Naive thymus-derived CD8-positive, alpha-beta T cell (primary cell): ENCODE results near the gene COL15A1. TPM values are rescaled to one million over a fixed set of nuclear protein-coding genes. Genes with fewer than 3 reads are reported as not detected.

ENCODE experiments used
- ATAC-seq, 2 donors: fragments of 150-1000 bp; cut with Tn5 transposase in 1 of 2; sonication (Bioruptor Pico), chemical (Tn5 transposase) in 1 of 2; 1 replicate in 1 of 2; 2 replicates in 1 of 2; pipeline ENCODE4 v1.10.0; 2021; ENCODE audit warnings: mild to moderate bottlenecking in 2 of 2, moderate library complexity in 2 of 2
- POLR2A ChIA-PET: fragments of 350-600 bp; sonication (Branson Sonifier 250); formaldehyde crosslinking; loops from one replicate; lab custom pipeline; 2021; ENCODE audit warnings: antibody characterized with exemption; lab: Charles Lee
- DNase-seq, 10 donors: peaks; one replicate each; pipeline versions ENCODE4 v3.0.0 to v3.0.0-alpha.2; 2020 to 2022
- H3K27ac Mint-ChIP-seq, 10 donors: one replicate each; pipeline ENCODE4 v1.8.0; 2020 to 2022; ENCODE audit warnings: mild to moderate bottlenecking in 10 of 10, mixed read lengths in 10 of 10, moderate library complexity in 4 of 10, inconsistent platforms in 1 of 10
- H3K27me3 Mint-ChIP-seq, 5 donors: one replicate each; pipeline ENCODE4 v1.8.0; 2021 to 2022; ENCODE audit warnings: mixed read lengths in 5 of 5
- H3K36me3 Mint-ChIP-seq, 3 donors: one replicate each; pipeline ENCODE4 v1.8.0; 2020 to 2022; ENCODE audit warnings: mixed read lengths in 3 of 3, mild to moderate bottlenecking in 2 of 3, inconsistent platforms in 1 of 3
- H3K4me1 Mint-ChIP-seq, 4 donors: one replicate each; pipeline ENCODE4 v1.8.0; 2021 to 2022; ENCODE audit warnings: mixed read lengths in 4 of 4
- H3K4me3 Mint-ChIP-seq, 10 donors: one replicate each; pipeline ENCODE4 v1.8.0; 2020 to 2022; ENCODE audit warnings: mild to moderate bottlenecking in 10 of 10, mixed read lengths in 10 of 10, moderate library complexity in 6 of 10, inconsistent platforms in 1 of 10
- H3K9me3 Mint-ChIP-seq, 9 donors: one replicate each; pipeline ENCODE4 v1.8.0; 2020 to 2022; ENCODE audit warnings: mixed read lengths in 9 of 9, mild to moderate bottlenecking in 3 of 9, inconsistent platforms in 1 of 9, moderate library complexity in 1 of 9
- polyA plus RNA-seq, 3 donors: library from polyadenylated mRNA; unstranded; fragments of 300-500 nt; fragmentation: Illumina TruSeq; gene quantifications; one replicate each; pipeline ENCODE4 v1.2.3, GENCODE V29; 2021
- total RNA-seq, 8 experiments: library from RNA in 2 of 8; stranded (reverse) in 2 of 8; gene quantifications; one replicate each; pipeline ENCODE4 v1.2.3 and lab custom pipeline; 2021 to 2026

Gene COL15A1
- total and polyA plus RNA-seq, 5 experiments from 2014 or later: not detected

DNA sequence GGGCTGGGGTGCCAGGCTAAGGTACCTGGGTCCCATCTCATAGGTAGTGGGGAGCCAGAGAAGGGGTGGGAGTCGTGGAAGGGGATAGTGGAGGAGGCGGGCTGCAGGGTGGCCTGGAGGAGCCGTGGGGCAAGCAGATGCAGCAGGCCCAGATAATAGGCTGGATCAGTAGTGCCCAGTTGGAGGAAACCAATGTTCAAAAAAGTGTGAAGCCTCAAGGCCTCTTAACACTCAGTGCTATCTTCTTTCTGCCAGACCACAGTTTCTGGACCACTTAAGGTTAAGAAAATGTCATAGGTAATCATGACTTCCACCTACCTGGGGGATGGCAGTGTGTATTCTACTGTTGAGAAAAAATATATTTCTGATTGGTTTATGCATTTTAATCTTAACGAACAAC is 97.9 kb downstream of the COL15A1 start:
- peak overlapping the region in 1 of 10 donors; percentile 51 for H3K4me3 Mint-ChIP-seq
- no peak for ATAC-seq

DNA sequence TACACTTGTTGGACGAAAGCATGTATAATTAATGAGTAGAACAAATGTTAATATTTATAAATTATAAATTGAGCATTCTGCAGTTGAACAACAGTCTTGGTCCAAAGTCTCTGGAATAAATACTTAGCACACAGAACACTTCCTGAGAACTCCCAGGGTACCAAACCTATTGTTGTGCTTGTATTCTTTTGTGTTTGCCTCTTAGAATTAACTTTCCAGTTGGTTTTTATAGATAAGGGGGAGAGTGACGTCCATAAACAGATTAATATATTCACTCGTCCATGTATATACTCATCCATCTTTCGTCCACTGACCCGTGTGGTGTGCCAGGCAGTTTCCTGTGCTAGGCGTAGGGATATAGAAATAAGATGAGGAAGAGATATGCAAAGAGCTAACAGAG is 98.9 kb downstream of the COL15A1 start:
- peaks cover 22 to 37% (median 29%) of the 10 kb centered on the region in 4 donors for H3K4me1 Mint-ChIP-seq
- peaks cover 0 to 19% (median 11%) of the 10 kb centered on the region in 3 donors for H3K36me3 Mint-ChIP-seq
- no peak overlapping the region for H3K27ac Mint-ChIP-seq

More for the DNA sequence above, 97.9 kb downstream of the COL15A1 start:
- Mint-ChIP-seq H3K27me3 (no peaks in the 10 kb centered on the region), H3K36me3 (peaks cover 0 to 19% (median 11%) of the 10 kb centered on the region in 3 donors), H3K27ac (peak overlapping the region in 3 of 10 donors; percentile 5 to 80 (median 31)), H3K4me1 (peaks cover 20 to 32% (median 24%) of the 10 kb centered on the region in 4 donors), H3K9me3 (peaks cover 3 to 17% (median 6%) of the 10 kb centered on the region in 9 donors)
- no peak for DNase-seq
- POLR2A ChIA-PET: no interaction called here

DNA sequence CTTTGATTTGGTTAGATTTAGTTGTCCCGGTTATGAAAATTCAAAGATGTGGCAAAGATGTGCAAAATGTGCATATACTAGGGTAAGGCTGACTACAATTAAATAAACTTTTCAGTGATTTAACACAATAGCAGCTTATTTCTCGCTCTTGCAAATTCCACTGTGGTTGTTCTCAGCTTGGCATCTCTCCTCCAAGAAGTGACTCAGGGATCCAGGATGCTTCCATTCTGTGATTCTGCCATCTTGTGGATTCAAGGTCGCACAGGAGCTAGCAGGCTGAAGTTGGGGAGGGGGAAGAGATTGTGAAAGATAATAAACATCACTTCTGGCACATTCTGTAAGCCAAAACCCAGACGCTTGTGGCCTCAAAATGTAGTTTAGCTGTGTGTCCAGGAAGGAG is 101.1 kb downstream of the COL15A1 start:
- POLR2A ChIA-PET: interaction anchor here (0.8 to 2.2 kb wide), 2 partner anchors 10 to 13 kb away, joined by 3 to 5 read pairs; no protein-coding TSS in a partner anchor
- H3K9me3 Mint-ChIP-seq: peaks cover 3 to 17% (median 6%) of the 10 kb centered on the region in 9 donors
- H3K4me1 Mint-ChIP-seq: peaks cover 25 to 47% (median 37%) of the 10 kb centered on the region in 4 donors
- H3K4me3 Mint-ChIP-seq: no peak overlapping the region
- H3K27me3 Mint-ChIP-seq: no peaks in the 10 kb centered on the region
- ATAC-seq (no peak), DNase-seq (no peak)
- H3K27ac Mint-ChIP-seq: no peak overlapping the region
- peaks cover 0 to 19% (median 11%) of the 10 kb centered on the region in 3 donors for H3K36me3 Mint-ChIP-seq

More for the DNA sequence above, 98.9 kb downstream of the COL15A1 start:
- no peak for DNase-seq
- Mint-ChIP-seq H3K9me3 (peaks cover 3 to 17% (median 6%) of the 10 kb centered on the region in 9 donors), H3K4me3 (no peak overlapping the region), H3K27me3 (no peaks in the 10 kb centered on the region)
- no peak for ATAC-seq
- POLR2A ChIA-PET: interaction anchor here (1.0 kb wide), 1 partner anchor 59 kb away, joined by 4 read pairs; no protein-coding TSS in a partner anchor

DNA sequence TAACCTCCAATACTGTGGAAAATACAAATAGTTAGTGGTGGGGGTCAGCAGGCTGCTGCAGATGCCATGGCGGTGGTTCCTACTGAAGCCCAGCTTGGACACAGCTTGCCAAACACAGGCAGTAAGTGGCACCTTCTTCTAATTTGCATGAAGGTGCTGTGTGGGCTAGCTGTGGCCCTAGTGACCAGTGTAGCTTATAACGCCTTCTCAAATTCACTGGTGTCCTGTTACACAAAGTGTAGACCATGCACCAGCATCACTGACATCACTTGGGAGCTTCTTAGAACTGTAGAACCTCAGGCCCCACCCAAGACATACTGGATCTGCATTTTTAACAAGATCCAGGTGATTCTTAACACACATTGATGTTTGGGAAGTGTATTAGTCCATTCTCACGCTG is 102.4 kb downstream of the COL15A1 start:
- DNase-seq (no peak), ATAC-seq (no peak)
- H3K27ac Mint-ChIP-seq: no peak overlapping the region
- H3K4me3 Mint-ChIP-seq: no peak overlapping the region
- no peaks in the 10 kb centered on the region for H3K27me3 Mint-ChIP-seq
- peaks cover 3 to 17% (median 6%) of the 10 kb centered on the region in 9 donors for H3K9me3 Mint-ChIP-seq
- POLR2A ChIA-PET: interaction anchor here (2.2 kb wide), 1 partner anchor 12 kb away, joined by 5 read pairs; no protein-coding TSS in a partner anchor
- peaks cover 22 to 43% (median 37%) of the 10 kb centered on the region in 4 donors for H3K4me1 Mint-ChIP-seq
- H3K36me3 Mint-ChIP-seq: peaks cover 0 to 19% (median 11%) of the 10 kb centered on the region in 3 donors

- DNase-seq (no peak), ATAC-seq (no peak)
- no peaks in the 10 kb centered on the region for H3K27me3 Mint-ChIP-seq
- no peak overlapping the region for H3K4me3 Mint-ChIP-seq
- no peak overlapping the region for H3K27ac Mint-ChIP-seq
- peaks cover 3 to 17% (median 6%) of the 10 kb centered on the region in 9 donors for H3K9me3 Mint-ChIP-seq
- POLR2A ChIA-PET: interaction anchor here (2.2 kb wide), 1 partner anchor 11 kb away, joined by 5 read pairs; no protein-coding TSS in a partner anchor
- H3K36me3 Mint-ChIP-seq: peaks cover 0 to 19% (median 11%) of the 10 kb centered on the region in 3 donors
- H3K4me1 Mint-ChIP-seq: peaks cover 17 to 41% (median 32%) of the 10 kb centered on the region in 4 donors
These were observed 102.9 kb downstream of the COL15A1 start for GRCh38 chr9:99046542-99047071.

DNA sequence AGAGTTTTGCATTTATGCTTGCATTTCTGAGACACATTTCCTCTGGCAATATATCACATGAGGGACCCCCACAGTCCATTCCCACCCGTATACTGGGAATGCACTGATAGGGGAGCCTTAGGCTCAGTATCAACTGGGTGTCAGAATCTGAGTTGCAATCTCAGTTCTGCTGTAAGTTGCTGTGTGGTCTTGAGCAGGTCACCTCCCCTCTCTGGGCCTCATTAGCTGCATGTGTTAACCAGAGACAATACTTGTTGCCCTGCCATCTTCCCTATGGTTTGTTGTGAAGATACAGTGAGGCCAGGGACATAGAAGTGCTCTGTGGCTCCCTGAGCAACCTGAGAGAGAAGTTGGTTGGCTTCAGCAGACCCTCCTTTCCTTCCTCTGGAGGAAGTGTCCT is 105.5 kb downstream of the COL15A1 start:
- Mint-ChIP-seq H3K4me1 (peaks cover 19 to 67% (median 54%) of the 10 kb centered on the region in 4 donors), H3K36me3 (peaks cover 0 to 14% (median 7%) of the 10 kb centered on the region in 3 donors), H3K4me3 (no peak overlapping the region), H3K27ac (peak overlapping the region in 2 of 10 donors; percentile 29 to 48), H3K9me3 (peaks cover under 1 to 11% (median 4%) of the 10 kb centered on the region in 9 donors), H3K27me3 (no peaks in the 10 kb centered on the region)
- ATAC-seq (no peak), DNase-seq (no peak)
- POLR2A ChIA-PET: interaction anchor here (1.6 kb wide), 1 partner anchor 10 kb away, joined by 5 read pairs; no protein-coding TSS in a partner anchor

GRCh38 chr9:99049641-99050040 is 105.9 kb downstream of the COL15A1 start:
- POLR2A ChIA-PET: interaction anchor here (1.6 kb wide), 1 partner anchor 10 kb away, joined by 5 read pairs; no protein-coding TSS in a partner anchor
- H3K36me3 Mint-ChIP-seq: peaks cover 0 to 10% (median 5%) of the 10 kb centered on the region in 3 donors
- peaks cover 0 to 7% (median 2%) of the 10 kb centered on the region in 9 donors for H3K9me3 Mint-ChIP-seq
- ATAC-seq (no peak), DNase-seq (no peak)
- no peak overlapping the region for H3K27ac Mint-ChIP-seq
- H3K4me3 Mint-ChIP-seq: no peak overlapping the region
- H3K4me1 Mint-ChIP-seq: peaks cover 19 to 70% (median 57%) of the 10 kb centered on the region in 4 donors
- no peaks in the 10 kb centered on the region for H3K27me3 Mint-ChIP-seq

DNA sequence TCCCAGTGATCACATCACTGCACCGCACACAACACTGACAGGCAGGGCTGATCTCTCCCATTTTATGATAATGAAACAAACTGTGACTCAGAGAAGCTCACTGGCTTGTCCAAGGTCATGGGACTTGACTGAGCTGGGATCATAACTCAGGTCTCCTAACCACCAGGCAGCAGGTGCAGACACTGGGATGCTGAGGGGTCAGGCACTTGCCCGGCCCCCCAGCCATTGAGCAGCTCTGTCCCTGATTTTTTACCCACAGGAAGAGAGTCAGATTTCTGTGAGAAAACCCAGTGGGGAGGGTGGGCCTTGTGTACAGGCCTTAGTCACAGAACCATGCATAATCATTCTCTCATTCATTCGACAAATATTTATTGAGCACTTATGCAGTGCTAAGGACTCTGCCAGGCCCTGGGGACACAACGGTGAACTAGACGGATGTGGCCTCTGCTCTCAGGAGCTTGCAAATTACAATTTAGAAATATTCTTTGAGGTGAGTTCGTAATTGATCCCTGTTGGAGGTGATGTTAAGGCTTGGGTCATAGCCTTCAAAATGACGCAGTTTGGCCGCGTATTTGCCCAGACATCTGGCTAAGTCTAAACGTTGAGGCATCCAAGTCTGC is 106.7 kb downstream of the COL15A1 start:
- Mint-ChIP-seq H3K27ac (peak overlapping the region in 1 of 10 donors; percentile 14), H3K9me3 (peaks cover 0 to 2% (median 0%) of the 10 kb centered on the region in 9 donors), H3K27me3 (peaks cover 0 to 1% (median 0%) of the 10 kb centered on the region in 5 donors), H3K4me1 (peaks cover 20 to 75% (median 61%) of the 10 kb centered on the region in 4 donors), H3K4me3 (no peak overlapping the region), H3K36me3 (peaks cover 0 to 2% (median under 1%) of the 10 kb centered on the region in 3 donors)
- ATAC-seq: no peak
- no peak for DNase-seq
- POLR2A ChIA-PET: interaction anchor here (1.6 kb wide), 1 partner anchor 9 kb away, joined by 5 read pairs; no protein-coding TSS in a partner anchor

DNA sequence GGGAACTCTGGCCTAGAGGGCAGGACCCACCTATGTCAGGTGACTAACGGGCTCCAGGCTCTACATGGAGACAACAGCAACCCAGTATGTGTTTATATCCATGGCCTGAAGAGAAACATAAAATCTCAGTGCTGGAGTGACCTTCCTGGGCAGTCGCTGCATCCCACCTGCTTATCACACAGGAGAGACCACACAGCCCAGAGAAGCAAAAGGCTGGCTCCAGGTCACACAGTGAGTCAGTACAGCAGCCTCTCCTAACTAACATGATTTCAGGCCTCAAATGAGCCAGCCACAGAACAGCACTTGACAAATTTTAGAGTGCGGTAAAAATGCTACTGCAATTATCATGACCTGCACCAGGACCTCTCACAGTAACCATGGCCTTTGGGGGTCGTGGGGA is 107.2 kb downstream of the COL15A1 start:
- Mint-ChIP-seq H3K27ac (peak overlapping the region in 2 of 10 donors; percentile 25 to 50), H3K27me3 (peaks cover 0 to 4% (median 0%) of the 10 kb centered on the region in 5 donors), H3K4me1 (peaks cover 22 to 79% (median 64%) of the 10 kb centered on the region in 4 donors), H3K9me3 (no peaks in the 10 kb centered on the region), H3K36me3 (no peaks in the 10 kb centered on the region), H3K4me3 (no peak overlapping the region)
- DNase-seq: no peak
- POLR2A ChIA-PET: no interaction called here
- no peak for ATAC-seq

GRCh38 chr9:99051406-99051805 is 107.7 kb downstream of the COL15A1 start:
- peaks cover 20 to 79% (median 67%) of the 10 kb centered on the region in 4 donors for H3K4me1 Mint-ChIP-seq
- no peaks in the 10 kb centered on the region for H3K36me3 Mint-ChIP-seq
- no peaks in the 10 kb centered on the region for H3K9me3 Mint-ChIP-seq
- DNase-seq (no peak), ATAC-seq (no peak)
- H3K27me3 Mint-ChIP-seq: peaks cover 0 to 4% (median 0%) of the 10 kb centered on the region in 5 donors
- POLR2A ChIA-PET: no interaction called here
- H3K27ac Mint-ChIP-seq: no peak overlapping the region
- no peak overlapping the region for H3K4me3 Mint-ChIP-seq

DNA sequence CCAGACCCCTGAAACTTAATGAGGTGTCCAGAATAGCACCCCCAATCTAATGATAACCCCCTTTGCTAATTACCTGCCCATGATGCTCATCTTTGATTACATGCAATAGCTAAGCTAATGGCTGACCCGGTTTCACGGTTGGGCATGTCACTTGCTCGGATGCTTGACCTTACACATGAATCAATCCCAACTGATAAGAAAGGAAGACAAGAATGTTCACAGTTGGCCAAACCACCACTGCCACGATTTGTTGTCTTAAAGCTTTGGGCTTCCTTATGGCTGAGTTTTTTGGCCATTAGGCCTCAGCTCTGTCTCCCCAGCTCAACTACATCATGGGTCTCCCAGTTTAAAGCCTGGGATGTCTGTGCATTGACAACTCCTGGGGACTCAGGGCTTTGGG is 108.1 kb downstream of the COL15A1 start:
- DNase-seq (no peak), ATAC-seq (no peak)
- peaks cover 18 to 79% (median 69%) of the 10 kb centered on the region in 4 donors for H3K4me1 Mint-ChIP-seq
- POLR2A ChIA-PET: no interaction called here
- no peak overlapping the region for H3K27ac Mint-ChIP-seq
- H3K9me3 Mint-ChIP-seq: no peaks in the 10 kb centered on the region
- H3K4me3 Mint-ChIP-seq: no peak overlapping the region
- H3K36me3 Mint-ChIP-seq: no peaks in the 10 kb centered on the region
- H3K27me3 Mint-ChIP-seq: peaks cover 0 to 4% (median 0%) of the 10 kb centered on the region in 5 donors

DNA sequence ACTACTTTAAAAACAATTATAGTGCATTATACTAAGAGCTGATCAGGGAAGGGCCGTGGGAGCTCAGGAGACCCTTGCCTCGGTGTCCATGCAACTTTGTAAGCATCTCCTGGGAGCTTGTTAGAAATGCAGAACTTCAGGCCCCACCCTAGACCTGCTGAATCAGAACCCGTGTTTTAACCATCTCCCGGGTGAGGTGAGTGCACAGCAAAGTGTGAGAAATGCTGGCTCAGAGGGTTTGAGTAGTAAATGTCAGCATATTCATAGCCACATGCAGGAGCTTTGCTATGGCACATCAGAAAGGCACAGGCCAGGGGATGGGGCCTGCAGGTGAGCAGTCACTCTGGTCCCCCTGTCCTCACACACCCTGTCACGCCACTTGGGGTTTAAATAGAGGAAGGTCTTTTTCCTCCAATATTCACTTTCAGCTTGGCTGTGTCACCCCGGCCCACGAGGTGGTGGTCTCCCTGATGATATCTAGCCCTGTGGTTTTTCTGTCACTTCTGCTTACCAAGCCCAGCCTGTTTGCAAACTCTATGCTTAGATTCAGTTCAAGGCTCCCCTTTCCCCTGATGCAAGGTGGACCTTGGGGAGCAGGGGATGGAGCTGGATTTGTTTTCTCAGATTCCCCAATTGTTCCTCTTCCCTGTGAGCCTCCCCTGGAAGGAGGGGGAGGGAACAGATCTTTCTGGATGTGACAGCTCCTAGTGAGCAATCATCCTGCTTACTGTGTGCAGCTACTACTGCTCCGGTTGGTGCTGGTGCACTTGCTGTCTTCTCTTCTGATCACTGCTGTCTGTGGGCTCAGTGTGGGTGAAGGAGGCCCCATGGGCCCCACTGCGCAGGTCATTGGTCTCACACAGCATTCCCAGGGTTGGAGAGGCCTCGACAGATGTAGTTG is 109.4 kb downstream of the COL15A1 start:
- Mint-ChIP-seq H3K4me3 (peak overlapping the region in 4 of 10 donors; percentile 7 to 41 (median 20)), H3K36me3 (no peaks in the 10 kb centered on the region), H3K27me3 (peaks cover 0 to 4% (median 0%) of the 10 kb centered on the region in 5 donors), H3K27ac (peak overlapping the region in 4 of 10 donors; percentile 20 to 78 (median 52)), H3K9me3 (no peaks in the 10 kb centered on the region), H3K4me1 (peaks cover 27 to 82% (median 80%) of the 10 kb centered on the region in 4 donors)
- peak in 1 of 10 donors; percentile 18 for DNase-seq
- POLR2A ChIA-PET: interaction anchor here (1.0 to 1.5 kb wide), 3 partner anchors 13 to 26 kb away, joined by 4 read pairs; no protein-coding TSS in a partner anchor
- no peak for ATAC-seq
